GM21576 (cell line): ENCODE measurements around the gene RGS10.
"Not testable (repeated sequence)": the region's sequence is repeated elsewhere in the genome, so short reads cannot be mapped to it uniquely, and the experiment has no call there.

ENCODE experiments used
- ATAC-seq: cut with Tn5 transposase; IDR thresholded peaks from one replicate; pipeline ENCODE4 v1.9.1; 2021; ENCODE audit warnings: mild to moderate bottlenecking, moderate library complexity; ENCODE audit not compliant: unreplicated experiment

Gene RGS10

GRCh38 chr10:119473771-119474170 is 68.7 kb downstream of the RGS10 start:
- ATAC-seq: no peak

DNA sequence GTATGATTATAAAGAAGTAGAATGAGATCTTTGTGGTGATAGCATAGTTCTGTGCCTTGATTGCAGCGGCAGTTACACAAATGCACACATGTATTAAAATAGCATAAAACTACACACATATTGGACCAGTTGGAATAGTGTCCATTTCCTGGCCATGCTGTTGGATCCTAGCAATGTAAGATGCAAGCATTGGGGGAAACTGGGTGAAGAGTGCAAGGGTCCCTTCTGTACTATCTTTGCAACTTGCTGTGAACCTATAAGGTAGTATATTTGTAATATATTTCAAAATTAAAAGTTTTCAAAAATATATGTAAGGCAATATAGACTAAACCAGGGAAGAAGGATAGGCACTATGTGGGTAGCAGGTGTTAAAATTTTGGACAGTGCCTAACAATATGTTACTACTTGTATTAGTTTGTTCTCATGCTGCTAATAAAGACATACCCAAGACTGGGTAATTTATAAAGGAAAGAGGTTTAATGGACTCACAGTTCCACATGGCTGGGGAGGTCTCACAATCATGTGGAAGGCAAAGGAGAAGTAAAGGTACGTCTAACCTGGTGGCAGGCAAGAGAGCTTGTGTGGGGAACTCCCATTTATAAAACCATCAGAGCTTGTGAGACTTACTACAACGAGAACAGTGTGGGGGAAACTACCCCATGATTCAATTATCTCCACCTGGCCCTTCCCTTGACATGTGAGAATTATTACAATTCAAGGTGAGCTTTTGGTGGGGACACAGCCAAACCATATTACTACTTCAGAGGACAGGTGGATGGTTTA is 71.4 kb downstream of the RGS10 start:
- ATAC-seq: no peak

DNA sequence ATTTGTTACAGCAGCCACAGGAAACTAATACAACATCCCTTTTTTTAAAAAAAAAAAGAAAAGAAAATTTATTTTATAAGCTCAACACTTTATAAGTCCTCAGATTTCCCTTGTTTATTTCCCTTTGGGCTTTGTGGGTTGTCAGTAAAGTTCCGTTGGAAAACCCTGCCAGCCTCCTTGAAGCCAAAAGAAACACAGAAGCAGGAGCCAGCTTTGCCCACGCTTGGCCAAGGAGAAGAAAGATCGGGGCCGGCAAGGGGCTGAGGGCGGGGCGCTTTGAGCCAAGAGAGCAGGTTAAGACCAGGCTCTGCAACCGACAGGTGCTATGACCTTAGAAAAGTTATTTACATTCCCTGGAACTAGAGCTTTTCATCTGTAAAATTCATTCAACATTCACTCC is 72.7 kb downstream of the RGS10 start:
- no peak for ATAC-seq

GRCh38 chr10:119469325-119469707 is 73.2 kb downstream of the RGS10 start:
- ATAC-seq: no peak

DNA sequence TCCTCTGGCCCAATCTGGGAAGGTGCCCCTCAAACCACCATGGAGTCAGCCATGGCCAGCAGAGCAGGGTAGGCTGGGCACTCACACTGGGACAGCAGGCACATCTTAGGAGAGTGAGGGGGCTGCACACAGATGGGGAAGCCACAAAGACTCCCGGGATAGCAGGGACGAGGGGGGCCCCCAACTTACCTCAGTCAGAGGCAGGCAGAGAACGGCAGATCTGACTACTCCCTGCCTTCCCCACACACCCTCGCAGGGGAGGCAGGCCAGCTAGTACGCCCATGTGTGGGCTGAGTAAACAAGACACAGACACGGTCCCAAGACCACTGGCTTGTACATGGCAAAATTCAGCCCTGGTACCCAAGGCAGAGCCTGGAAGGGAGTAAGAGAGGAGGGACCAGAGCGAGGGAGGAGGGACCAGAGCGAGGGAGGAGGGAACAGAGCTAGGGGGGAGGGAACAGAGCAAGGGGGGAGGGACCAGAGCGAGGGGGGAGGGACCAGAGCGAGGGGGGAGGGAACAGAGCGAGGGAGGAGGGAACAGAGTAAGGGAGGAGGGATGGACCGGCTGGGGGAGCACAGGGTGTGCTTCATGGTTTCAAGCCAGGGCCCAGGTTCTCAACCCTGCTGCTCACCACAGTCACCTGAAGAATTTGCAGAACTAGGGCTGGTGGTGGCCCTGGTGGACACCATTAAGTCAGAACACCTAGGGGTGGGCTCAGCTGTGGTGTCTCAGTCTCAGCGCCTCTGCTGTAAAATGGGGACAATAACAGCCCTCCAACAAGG is 73.8 kb downstream of the RGS10 start:
- ATAC-seq: no peak

- no peak for ATAC-seq
Measured at GRCh38 chr10:119466655-119467054, 75.9 kb downstream of the RGS10 start.

DNA sequence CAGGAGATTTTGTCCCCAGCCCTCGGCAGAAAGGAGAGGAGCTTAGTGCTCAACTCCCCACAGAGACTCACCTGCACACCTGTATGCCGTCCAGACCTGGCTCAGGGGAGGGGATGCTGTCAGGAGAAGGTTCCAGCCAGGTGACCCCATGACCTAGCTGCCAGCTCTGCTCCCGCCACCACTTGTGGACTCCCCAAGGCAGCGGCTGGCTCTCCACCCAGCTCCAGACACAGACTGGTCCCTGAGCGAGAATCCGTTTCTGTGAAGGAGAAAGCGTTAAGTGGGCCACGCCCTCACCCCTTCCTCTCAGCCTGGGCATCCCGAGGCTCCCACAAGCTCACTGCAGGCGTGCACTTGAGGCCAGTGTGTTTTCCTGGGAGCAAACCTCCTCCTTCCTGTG is 76.4 kb downstream of the RGS10 start:
- ATAC-seq: no peak

- ATAC-seq: no peak
Measured at GRCh38 chr10:119465085-119465484, 77.4 kb downstream of the RGS10 start.

DNA sequence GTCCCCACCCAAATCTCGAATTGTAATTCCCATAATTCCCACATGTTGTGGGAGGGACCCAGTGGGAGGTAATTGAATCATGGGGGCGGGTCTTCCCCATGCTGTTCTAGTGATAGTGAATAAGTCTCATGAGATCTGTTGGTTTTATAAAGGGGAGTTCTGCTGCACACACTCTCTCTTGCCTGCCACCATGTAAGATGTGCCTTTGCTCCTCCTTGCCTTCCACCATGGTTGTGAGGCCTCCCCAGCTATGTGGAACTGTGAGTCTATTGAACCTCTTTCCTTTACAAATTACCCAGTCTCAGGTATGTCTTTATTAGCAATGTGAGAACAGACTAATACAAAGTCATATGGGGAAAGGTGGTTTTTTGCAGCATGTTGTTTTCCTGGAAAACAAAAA is 79.3 kb downstream of the RGS10 start:
- ATAC-seq: not testable (repeated sequence)

DNA sequence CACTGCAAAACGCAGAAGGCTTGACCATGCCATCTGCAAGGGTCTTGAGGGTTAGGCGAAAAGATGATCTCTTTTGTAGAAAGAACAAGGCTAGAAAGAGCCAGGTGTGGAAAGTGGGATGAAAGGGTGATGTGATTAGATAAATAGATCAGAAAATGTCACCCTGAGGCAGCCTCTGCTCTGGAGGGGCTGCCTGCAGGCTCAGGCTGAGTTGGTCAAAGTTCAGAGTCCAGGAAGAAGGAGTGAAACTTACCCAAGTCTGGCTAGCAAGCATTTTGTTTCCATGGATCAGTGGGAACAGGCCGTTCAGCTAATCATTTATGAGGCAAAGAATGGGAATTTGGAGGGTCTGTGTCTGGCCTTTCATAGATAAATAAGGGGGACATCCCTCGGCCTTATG is 79.7 kb downstream of the RGS10 start:
- no peak for ATAC-seq

- ATAC-seq: peak; percentile 78
Measured at GRCh38 chr10:119461923-119462322, 80.6 kb downstream of the RGS10 start.

- ATAC-seq: no peak
Measured at GRCh38 chr10:119461380-119461779, 81.1 kb downstream of the RGS10 start.

GRCh38 chr10:119460369-119461195 is 81.9 kb downstream of the RGS10 start:
- no peak for ATAC-seq

DNA sequence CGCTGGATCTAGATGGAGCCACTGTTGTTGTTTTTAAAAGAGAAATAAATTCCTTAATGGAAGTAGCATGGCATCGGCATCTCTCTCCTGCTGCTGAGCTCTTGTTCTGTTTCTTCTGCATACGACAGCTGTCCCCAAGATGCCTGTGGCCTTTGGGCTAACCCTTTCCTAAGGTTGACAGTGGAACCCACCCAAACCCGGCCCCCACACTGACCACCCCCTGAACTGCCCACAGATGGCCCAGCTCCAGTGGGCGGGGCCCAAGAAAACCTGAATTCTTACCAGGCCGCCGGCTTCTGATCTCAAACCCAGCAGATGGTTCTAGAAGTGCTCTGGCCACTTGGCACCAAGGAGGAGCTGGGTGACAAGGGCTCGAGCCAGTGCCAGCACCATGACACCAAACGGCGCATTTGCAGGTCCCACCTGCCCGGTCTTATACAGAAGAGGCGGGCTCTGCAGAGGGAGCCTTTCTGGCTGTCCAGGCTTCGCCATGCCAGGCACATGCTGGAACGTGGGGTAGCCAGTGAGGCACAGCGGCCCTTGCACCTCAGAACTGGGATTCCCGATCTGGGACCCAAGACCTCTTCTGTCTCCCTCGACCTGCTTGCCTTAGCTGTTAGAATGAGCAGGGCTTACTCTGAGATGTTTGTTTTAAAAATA is 82.7 kb downstream of the RGS10 start:
- ATAC-seq: no peak

DNA sequence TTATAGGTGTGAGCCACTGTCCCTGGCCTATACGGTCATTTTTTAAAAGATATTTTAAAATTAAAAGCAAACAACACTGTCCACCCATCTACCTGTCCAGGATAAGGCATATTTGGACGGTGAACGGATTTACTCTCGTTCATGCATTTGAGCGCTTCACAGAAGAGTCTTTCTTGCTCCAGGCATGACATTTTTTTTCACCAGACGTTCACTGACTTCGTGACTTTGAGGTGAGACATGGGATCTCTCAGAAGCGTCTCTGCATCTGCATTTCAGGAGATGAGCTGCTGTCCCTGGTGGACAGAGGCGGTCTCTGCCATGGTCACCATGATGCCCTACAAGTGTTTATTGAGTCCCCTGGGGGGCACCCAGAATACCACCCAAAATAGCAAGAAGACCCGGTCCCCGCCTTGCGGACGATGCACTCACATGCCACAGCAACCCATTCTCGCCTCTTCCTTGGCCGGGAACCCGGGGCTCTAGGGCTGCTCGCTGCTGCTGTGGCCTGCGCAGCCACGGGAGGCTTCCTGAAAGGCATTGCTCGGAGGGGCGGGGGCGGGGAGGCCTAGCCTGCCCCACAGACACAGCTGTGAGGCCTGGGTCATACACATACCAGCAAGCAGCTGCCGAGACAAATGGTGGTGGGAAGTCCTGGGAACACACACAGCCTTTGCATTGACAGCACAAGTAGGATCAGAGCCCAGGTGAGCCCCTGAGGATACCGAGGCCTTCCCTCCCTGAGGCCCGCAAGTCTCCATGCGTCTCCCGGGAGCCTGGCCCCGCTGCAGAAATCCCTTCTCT is 84.4 kb downstream of the RGS10 start:
- no peak for ATAC-seq

- ATAC-seq: no peak
Measured at GRCh38 chr10:119456435-119456810, 86.1 kb downstream of the RGS10 start.

DNA sequence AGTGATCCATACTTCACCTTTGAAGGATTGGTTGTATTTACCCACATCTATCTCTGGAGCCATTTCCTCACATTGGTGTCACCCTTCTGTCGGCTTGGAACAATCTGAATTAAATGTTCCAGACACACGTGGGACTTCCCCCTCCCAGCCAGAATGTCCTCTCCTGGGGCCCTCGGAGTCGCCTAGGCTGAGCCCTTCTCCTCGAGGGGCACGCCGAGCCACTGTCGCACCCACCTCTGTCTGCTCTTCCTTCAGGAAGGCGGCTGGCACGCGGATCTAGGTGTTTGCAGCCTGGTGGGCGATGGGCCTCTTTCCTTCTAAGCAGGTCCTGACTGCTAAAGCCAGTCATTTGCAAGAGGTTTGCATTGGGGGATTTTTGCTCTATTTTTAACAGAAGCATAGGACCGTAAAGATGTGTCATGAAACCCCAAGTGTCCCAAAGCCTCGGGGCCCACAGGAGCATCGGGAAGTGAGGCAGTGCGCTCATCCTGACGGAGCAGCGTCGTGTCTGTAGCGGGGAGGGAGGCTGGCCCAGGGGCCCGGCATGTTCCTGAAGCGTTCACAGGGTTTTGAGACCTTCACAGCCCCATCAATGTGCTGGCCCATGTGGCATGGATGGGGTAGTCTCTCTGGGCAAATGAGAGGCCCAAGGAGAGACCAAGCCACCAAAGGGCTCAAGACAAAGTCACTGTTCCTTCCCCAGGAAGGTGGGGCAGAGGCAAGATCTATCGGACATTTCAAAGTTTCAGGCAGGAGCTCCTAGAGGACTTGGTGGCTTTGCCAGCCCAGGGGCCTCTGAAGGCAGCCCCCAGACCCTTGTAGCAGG is 86.7 kb downstream of the RGS10 start:
- no peak for ATAC-seq

DNA sequence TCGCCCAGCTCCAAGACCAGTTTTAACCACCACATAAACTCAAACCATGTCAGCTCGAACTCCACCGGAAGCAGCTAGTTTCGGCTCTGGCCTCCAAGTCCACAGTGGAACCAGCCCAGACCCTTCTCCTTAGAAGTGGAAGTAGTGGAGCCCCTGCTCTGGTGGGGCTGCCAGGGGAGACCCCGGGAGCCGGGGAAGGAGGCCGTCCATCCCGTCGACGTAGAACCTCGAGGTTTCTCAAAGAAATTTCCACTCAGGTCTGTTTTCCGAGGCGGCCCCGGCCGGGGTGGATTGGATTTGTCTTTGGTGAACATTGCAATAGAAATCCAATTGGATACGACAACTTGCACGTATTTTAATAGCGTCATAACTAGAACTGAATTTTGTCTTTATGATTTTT is 87.5 kb downstream of the RGS10 start:
- ATAC-seq: no peak

- no peak for ATAC-seq
Measured at GRCh38 chr10:119454316-119454715, 88.2 kb downstream of the RGS10 start.
